Neural progenitor cell (in vitro differentiated cells): ENCODE measurements around the gene HDAC4.

Source experiments
- CTCF ChIP-seq: fragments of 200-600 bp; sonication (generic); IDR thresholded peaks from 2 replicates; pipeline ENCODE4 v1.5.1; 2017; ENCODE audit warnings: antibody characterized with exemption, mild to moderate bottlenecking
- EZH2 ChIP-seq: fragments of 200-600 bp; sonication (generic); IDR thresholded peaks from 2 replicates; pipeline ENCODE4 v1.6.1; 2017; ENCODE audit warnings: antibody characterized with exemption, mild to moderate bottlenecking, moderate library complexity

GRCh38 chr2:239020541-239021041, 380.2 kb downstream of the HDAC4 start:
- no peak for TF ChIP-seq CTCF
- TF ChIP-seq EZH2, result no peak
